Fibroblast of pulmonary artery (primary cell): ENCODE results near the gene ZNF765.

Source experiments
- DNase-seq: peaks from one replicate; pipeline ENCODE4 v3.0.0-alpha.2; 2010; ENCODE audit warnings: low read depth
- H3K4me3 ChIP-seq: replicated peaks from 2 replicates; pipeline ENCODE4 v1.5.1; 2011; ENCODE audit warnings: low read depth, mild to moderate bottlenecking, control low read depth, low read length, moderate library complexity
- TF ChIP-seq, protein P1 (sequence below): IDR thresholded peaks from 2 replicates; pipeline ENCODE4 v1.5.1; 2011; ENCODE audit warnings: mild to moderate bottlenecking, control low read depth, low read length, inconsistent platforms; ENCODE audit errors: missing control alignments

The ZNF765 gene

DNA sequence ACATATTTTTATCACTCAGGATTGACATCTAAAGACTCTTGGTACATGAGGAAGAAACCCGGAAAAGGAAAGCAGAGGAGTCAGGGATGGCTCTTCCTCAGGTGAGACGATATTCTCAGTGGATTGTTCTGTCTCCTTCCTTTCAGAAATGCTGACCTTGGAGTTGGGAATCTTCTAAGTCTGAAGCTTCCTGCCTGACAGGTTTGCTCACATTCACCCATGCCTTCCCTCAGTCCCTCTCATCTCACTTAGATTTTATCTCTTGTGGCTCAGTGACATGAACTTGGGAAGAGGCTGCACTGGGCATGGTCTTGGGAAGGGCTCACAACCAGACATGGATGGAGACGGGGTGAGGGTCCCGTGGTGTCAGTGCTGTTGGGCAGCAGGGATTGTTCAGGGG is 22.8 kb upstream of the ZNF765 start:
- no peak overlapping the region for H3K4me3 ChIP-seq
- TF ChIP-seq, protein P1, sequence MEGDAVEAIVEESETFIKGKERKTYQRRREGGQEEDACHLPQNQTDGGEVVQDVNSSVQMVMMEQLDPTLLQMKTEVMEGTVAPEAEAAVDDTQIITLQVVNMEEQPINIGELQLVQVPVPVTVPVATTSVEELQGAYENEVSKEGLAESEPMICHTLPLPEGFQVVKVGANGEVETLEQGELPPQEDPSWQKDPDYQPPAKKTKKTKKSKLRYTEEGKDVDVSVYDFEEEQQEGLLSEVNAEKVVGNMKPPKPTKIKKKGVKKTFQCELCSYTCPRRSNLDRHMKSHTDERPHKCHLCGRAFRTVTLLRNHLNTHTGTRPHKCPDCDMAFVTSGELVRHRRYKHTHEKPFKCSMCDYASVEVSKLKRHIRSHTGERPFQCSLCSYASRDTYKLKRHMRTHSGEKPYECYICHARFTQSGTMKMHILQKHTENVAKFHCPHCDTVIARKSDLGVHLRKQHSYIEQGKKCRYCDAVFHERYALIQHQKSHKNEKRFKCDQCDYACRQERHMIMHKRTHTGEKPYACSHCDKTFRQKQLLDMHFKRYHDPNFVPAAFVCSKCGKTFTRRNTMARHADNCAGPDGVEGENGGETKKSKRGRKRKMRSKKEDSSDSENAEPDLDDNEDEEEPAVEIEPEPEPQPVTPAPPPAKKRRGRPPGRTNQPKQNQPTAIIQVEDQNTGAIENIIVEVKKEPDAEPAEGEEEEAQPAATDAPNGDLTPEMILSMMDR: no peak
- no peak for DNase-seq

DNA sequence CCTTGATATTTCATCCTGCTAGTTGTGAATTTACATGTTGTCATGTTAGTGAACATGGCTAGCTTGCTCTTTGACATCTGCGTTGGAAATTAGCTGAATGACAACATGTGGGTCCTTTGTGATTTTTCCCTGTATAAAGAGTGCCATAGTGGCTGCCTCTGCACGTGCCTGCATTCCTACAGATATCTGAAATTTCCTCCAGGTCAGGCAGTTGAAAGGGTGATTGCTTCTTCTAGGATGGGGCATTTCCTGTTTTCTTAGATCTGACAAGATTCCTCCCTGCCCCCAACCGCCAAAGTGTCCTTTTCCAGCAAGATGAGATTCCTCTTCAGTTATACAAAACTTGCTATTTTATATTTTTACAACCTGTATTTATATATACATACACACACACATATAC is 20.7 kb upstream of the ZNF765 start:
- no peak overlapping the region for H3K4me3 ChIP-seq
- TF ChIP-seq, protein P1: no peak
- DNase-seq: no peak

DNA sequence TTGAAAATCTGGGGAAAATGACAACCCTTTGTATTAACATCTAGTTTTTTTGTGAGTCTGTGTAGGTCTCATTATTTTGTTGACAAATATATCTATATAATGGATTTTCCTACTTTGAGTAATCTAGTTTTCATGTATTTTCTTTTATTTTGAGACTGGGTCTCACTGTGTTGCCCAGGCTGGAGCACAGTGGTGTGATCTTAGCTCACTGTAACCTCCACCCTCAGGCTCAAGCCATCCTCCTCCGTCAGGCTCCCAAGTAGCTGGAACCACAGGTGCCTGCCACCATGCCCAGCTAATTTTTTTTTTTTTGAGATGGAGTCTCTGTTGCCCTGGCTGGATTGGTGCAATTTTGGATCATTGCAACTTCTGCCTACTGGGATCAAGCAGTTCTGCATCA is 20.2 kb upstream of the ZNF765 start:
- TF ChIP-seq, protein P1: no peak
- no peak for DNase-seq
- no peak overlapping the region for H3K4me3 ChIP-seq

DNA sequence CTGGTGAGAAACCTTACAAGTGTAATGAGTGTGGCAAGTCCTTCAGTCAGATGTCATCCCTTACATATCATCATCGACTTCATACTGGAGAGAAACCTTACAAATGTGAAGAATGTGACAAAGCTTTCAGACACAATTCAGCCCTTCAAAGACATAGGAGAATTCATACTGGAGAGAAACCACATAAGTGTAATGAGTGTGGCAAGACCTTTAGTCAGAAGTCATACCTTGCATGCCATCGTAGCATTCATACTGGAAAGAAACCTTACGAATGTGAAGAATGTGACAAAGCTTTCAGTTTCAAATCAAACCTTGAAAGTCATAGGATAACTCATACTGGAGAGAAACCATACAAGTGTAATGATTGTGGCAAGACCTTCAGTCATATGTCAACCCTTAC is 13.6 kb upstream of the ZNF765 start:
- H3K4me3 ChIP-seq: no peak overlapping the region
- TF ChIP-seq, protein P1: no peak
- no peak for DNase-seq

DNA sequence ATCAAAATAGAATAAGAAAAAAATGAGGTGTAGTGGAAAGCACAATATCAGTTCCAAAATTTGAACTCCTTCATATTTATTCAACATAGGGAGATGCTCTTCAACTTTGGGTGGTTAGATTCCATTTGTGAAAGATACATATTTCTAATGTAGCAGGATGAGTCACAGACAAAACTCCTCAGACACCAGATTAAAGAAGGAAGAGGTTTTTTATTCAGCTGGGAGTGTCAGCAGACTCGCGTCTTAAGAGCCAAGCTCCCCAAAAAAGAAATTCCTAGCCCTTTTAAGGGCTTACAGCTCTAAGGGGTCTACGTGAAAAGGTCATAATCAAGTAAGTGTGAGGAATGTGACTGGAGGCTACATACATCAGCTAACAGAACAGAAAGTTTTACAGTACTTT is 6.8 kb upstream of the ZNF765 start:
- no peak overlapping the region for H3K4me3 ChIP-seq
- peak; percentile 5 for DNase-seq
- TF ChIP-seq, protein P1: no peak

DNA sequence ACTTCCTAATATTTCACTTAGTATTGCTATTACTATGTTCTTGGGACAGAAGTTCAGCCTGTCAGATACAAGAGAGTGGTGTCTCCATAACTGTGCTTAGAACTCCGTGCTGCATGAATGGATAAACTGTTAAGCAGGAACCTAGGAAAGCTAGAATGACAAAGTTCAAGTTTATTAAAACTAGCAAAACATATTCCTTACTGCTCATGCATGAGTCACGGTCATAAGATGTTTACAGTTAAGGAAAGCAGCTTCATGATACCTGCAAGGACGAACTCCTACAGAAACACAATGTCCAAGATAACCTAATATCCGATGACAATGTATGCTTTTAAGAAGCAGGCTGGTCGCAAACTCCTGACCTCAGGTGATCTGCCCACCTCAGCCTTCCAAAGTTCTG is 6.0 kb upstream of the ZNF765 start:
- TF ChIP-seq, protein P1: no peak
- DNase-seq: no peak
- no peak overlapping the region for H3K4me3 ChIP-seq

DNA sequence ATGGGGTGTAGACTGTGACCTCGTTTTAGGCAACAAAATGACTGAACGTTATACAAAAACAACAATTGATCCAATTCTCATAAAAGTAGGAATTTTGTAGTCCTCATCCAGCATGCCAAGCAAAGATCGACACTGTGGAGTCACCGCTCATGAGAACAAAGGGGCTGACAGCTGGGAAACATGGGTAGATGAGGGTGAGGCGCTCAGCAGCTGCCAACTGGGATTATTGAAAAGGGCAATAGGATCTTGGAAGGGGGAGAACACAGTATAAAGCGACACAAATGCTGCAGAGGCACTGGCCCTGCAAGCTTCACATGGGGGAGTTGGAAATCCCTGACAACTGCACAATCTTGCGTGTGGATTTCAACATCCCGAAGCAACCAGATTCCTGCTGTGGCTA is 5.4 kb upstream of the ZNF765 start:
- TF ChIP-seq, protein P1: no peak
- H3K4me3 ChIP-seq: no peak overlapping the region
- no peak for DNase-seq
